GM18909 (cell line): ENCODE data around the gene CEP295NL.
"Not testable (repeated sequence)": the region's sequence is repeated elsewhere in the genome, so short reads cannot be mapped to it uniquely, and the experiment has no call there.

ENCODE experiments used
- ATAC-seq: cut with Tn5 transposase; IDR thresholded peaks from one replicate; pipeline ENCODE4 v1.9.1; 2021; ENCODE audit warnings: mild to moderate bottlenecking; ENCODE audit not compliant: unreplicated experiment, poor library complexity

Gene CEP295NL

GRCh38 chr17:78903101-78903779 lies at the start of gene CEP295NL:
Gene CEP295NL, minus strand, starts transcription at chr17:78903201. Its CDS starts 1,373 bp downstream, at chr17:78901828.
- ATAC-seq: no peak

- no peak for ATAC-seq
Measured at GRCh38 chr17:78952706-78953105, 49.7 kb upstream of the CEP295NL start.

- no peak for ATAC-seq
Measured at GRCh38 chr17:78951967-78952551, 49.1 kb upstream of the CEP295NL start.

GRCh38 chr17:78950870-78951269 lies 47.9 kb upstream of the CEP295NL start:
- ATAC-seq: no peak

- no peak for ATAC-seq
Measured at GRCh38 chr17:78947235-78948149, 44.5 kb upstream of the CEP295NL start.

- no peak for ATAC-seq
Measured at GRCh38 chr17:78946631-78947030, 43.6 kb upstream of the CEP295NL start.

- no peak for ATAC-seq
Measured at GRCh38 chr17:78946131-78946530, 43.1 kb upstream of the CEP295NL start.

- not testable (repeated sequence) for ATAC-seq
Measured at GRCh38 chr17:78945455-78945854, 42.5 kb upstream of the CEP295NL start.

- ATAC-seq: no peak
Measured at GRCh38 chr17:78944956-78945355, 42.0 kb upstream of the CEP295NL start.

- no peak for ATAC-seq
Measured at GRCh38 chr17:78944026-78944425, 41.0 kb upstream of the CEP295NL start.

GRCh38 chr17:78940708-78941107 lies 37.7 kb upstream of the CEP295NL start:
- ATAC-seq: no peak

- ATAC-seq: no peak
Measured at GRCh38 chr17:78940258-78940657, 37.3 kb upstream of the CEP295NL start.

GRCh38 chr17:78939615-78940014 lies 36.6 kb upstream of the CEP295NL start:
- no peak for ATAC-seq

GRCh38 chr17:78937561-78937960 lies 34.6 kb upstream of the CEP295NL start:
- no peak for ATAC-seq

- no peak for ATAC-seq
Measured at GRCh38 chr17:78935419-78936323, 32.7 kb upstream of the CEP295NL start.

- no peak for ATAC-seq
Measured at GRCh38 chr17:78934681-78935418, 31.8 kb upstream of the CEP295NL start.

- ATAC-seq: no peak
Measured at GRCh38 chr17:78933959-78934568, 31.1 kb upstream of the CEP295NL start.

GRCh38 chr17:78933025-78933958 lies 30.3 kb upstream of the CEP295NL start:
- ATAC-seq: no peak
